GM23248 (cell line): Measurements from ENCODE around the gene TRIM44.

ENCODE experiments used
- EZH2 ChIP-seq: fragments of 200-600 bp; sonication (generic); IDR thresholded peaks from 2 replicates; pipeline ENCODE4 v1.6.1; 2018; ENCODE audit warnings: antibody characterized with exemption, mild to moderate bottlenecking; ENCODE audit not compliant: insufficient read depth, poor library complexity, severe bottlenecking
- EZH2phosphoT487 ChIP-seq: fragments of 200-600 bp; sonication (generic); IDR thresholded peaks from 2 replicates; pipeline ENCODE4 v1.6.1; 2018; ENCODE audit warnings: antibody characterized with exemption, moderate library complexity, mild to moderate bottlenecking, low read depth; ENCODE audit not compliant: insufficient read depth

DNA sequence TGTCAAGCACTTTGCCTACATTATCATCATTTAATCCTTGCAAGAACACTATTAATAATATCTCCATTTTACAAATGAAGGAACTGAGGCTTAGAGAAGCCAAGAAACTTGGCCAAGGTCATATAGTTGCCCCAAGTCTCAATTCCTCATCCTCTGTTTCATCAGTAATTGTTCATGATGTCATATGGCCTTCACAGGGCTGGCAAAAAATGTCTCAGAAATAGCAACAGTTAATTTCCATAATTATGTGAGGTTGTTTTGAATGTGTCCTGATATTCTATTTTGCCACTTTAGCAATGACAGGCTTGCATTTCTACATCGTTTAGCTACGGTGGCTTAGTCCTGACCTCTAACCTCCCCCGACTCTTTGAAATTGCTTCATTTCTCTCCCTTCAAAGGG lies 20.6 kb upstream of the TRIM44 start:
- TF ChIP-seq EZH2 (no peak), EZH2phosphoT487 (no peak)
